Smooth muscle cell of the brain vasculature (primary cell): ENCODE results near the gene ROBO1.
"Not testable (repeated sequence)": the region's sequence is repeated elsewhere in the genome, so short reads cannot be mapped to it uniquely, and the experiment has no call there.

Experiments
- DNase-seq: peaks from one replicate; pipeline ENCODE4 v3.0.0-alpha.2; 2012; ENCODE audit warnings: low read depth, low spot score

The ROBO1 gene

GRCh38 chr3:79378064-79378463, 389.7 kb downstream of the ROBO1 start:
- no peak for DNase-seq

DNA sequence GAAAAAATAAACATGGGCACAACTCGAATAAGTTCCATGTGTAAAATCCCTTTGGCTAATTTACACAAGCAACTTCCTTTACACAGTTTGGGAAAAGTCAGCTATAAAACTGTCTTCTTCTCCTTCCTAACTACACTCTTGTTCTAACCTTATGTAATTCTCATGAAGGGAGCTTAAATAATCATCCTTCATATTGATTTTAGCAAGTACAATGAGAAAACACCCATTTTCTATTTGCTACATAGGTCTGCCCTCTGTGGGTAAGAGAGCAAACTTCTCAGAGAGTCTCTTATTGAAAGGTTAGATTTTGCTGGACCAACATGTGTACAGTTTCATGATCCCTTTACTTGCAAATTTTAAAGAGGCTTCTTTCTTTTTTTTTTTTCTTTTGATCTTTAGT, 398.5 kb downstream of the ROBO1 start:
- DNase-seq = no peak

DNA sequence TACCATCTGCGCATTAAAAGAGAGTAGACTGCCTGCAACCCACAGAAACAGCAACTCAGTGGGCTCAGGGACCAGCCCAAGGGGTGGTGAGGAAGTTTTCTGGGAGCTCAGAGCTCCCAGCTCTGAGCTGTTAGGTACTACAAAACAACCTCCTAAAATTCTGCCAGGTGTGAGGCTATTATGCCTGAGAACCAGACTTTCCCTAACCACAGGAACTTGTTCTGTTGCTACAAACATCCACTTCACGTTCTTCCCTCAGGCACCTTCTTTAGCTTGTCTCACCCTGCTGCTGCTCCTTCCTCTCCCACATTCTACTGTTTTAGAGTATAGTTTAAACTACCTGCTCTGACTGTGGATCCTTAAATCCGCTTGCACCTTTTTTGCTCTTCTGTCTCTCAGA, 399.4 kb downstream of the ROBO1 start:
- no peak for DNase-seq

DNA sequence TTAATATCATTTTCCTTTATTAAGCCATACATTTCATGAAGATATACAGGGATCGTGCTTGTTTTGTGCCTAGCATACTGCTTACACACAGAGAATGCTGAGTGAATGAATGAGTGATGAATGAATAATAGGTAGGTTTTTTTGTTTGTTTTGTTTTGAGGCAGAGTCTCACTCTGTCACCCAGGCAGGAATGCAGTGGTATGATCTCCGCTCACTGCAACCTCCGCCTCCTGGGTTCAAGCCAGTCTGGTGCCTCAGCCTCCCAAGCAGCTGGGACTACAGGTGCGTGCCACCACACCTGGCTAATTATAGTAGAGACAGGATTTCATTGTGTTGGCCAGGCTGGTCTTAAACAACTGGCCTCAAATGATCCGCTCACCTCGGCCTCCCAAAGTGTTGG, 400.0 kb downstream of the ROBO1 start:
- no peak for DNase-seq

- no peak for DNase-seq
Observed at GRCh38 chr3:79367066-79367465, 400.7 kb downstream of the ROBO1 start.

- DNase-seq = no peak
Observed at GRCh38 chr3:79366414-79366813, 401.4 kb downstream of the ROBO1 start.

DNA sequence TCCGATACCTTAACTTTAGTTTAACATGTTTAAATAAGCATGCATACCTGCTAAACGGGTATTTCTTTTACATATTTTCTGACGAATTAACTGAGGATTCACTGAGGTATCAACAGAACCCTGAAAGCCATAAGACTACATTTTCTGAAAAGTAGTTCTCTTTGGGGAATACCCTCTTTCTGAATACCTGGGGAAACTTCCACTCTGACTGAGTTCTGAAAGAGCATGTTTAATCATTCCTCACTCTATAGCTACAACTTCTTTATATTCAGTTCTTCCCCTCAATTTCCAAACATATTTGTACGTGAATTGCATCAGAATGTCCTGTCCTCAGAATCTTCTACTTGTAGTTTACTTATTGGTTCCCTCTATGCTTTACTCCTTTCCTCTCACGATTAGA, 403.0 kb downstream of the ROBO1 start:
- no peak for DNase-seq

GRCh38 chr3:79362571-79363270, 405.1 kb downstream of the ROBO1 start:
- DNase-seq = no peak

DNA sequence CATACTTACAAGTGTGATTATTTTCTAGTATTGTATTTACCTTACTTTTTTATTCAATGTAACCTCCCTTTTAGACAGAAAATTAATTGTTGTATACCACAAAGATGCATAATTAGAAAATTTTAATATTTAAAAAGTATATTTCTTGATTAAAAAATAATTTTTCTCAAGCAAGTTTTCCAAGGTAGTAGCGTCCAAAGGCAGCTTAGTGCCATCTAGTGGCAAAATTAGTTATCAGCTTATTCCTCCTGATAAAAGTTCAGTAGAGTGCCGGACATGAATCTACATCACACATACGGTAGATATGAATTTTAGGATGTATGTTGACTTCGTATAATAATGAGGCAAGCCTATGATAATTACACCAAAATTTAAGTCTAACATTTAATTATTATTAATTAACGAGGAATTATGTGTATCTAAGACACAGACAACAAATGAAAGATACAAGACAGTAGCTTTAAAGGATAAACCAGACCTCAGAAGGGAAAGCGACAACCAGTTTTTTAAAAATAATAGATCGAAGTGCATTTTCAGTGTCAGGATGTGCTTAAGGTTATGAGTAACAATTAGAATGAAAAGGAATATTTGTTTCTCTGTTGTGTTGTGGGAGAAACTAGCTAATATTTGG, 405.9 kb downstream of the ROBO1 start:
- no peak for DNase-seq

- no peak for DNase-seq
Observed at GRCh38 chr3:79358327-79358726, 409.5 kb downstream of the ROBO1 start.

DNA sequence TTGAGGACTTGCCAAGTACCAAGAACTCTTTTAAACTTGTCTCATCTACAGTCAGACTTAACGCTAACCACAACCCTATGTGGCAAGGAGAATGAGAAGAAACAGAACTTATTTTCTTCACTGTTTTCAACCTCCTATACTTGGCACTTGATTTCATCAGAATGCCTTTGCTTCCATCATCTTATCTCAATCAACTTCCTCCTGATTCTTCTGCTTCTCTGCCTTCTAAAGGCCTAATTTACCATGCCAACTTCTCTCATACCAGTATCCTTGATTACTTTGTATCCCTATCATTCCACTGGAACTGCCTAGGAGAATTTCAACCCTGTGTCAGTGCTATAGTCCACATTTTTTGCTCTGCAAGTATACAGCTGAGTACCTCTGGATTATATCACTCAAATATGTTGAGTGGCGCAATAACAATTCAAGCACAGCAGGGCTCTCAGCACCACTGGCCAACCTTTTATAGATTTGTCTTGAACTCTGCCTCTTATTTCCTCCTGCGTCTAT, 413.6 kb downstream of the ROBO1 start:
- DNase-seq = no peak

DNA sequence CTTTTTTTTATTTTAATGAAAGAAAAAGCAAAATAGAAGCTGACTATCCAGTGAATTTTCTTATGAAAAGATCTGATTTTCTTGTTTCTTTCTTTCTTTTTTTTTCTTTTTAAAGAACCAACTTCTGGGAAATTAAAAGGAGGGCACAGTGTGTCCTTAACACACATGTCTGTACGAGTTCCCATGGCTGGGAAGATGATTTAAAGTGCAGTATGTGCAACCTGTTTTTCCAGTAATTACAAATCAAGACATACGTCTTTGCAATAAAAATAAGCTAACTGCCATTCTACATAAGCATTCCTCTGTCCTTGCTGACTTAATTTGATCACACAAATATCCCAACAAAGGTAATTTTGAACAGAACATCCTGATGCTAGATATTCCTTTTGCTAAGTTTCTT, 416.1 kb downstream of the ROBO1 start:
- DNase-seq = no peak

DNA sequence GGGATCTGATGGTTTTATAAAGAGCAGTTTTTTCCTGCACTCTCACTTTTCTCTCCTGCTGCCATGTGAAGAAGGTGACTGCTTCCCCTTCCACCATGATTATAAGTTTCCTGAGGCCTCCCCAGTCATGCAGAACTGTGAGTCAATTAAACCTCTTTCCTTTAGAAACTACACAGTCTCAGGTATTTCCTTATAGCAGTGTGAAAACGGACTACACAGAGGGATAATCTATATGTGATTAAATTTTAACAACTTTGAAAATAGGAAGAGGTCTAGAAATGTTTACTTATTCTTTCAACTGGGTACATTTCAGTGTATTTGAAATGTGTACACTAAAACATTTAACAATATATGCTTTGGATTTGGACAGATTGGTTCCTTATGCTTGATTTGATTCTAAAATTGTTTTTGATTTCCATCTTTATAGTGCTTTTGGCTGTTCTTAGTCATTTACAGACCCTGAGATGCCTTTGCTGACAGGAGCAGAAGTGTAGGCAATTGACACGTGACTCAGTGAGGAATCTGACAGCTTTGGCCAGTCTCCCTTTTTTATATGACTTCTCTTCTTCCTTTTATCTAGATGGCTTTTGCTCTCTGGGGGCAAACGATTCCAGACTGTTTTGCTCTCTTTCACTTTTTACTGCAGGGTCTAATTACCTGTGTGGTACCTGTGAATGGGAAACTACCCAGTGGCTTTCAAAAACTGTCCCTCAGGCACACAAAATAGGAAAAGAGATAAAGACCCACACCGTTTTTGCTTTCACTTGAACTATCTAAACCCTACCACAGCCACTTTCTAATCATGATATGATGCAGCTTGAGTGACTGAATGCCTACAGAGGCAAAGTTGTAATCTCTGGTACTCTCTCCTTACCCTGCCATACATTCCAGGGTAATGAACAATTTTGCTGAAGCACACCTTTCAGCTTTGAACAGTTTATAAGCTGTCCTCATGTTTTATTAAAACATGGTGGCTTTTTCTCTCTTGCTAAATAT, 422.6 kb downstream of the ROBO1 start:
- DNase-seq = no peak

- no peak for DNase-seq
Observed at GRCh38 chr3:79341961-79342360, 425.8 kb downstream of the ROBO1 start.

- no peak for DNase-seq
Observed at GRCh38 chr3:79339846-79340245, 428.0 kb downstream of the ROBO1 start.

- DNase-seq = no peak
Observed at GRCh38 chr3:79337798-79338197, 430.0 kb downstream of the ROBO1 start.

- no peak for DNase-seq
Observed at GRCh38 chr3:79329154-79329553, 438.6 kb downstream of the ROBO1 start.

- no peak for DNase-seq
Observed at GRCh38 chr3:79326642-79327041, 441.2 kb downstream of the ROBO1 start.

GRCh38 chr3:79325833-79326383, 441.9 kb downstream of the ROBO1 start:
- not testable (repeated sequence) for DNase-seq

GRCh38 chr3:79317551-79318518, 450.0 kb downstream of the ROBO1 start:
- no peak for DNase-seq

DNA sequence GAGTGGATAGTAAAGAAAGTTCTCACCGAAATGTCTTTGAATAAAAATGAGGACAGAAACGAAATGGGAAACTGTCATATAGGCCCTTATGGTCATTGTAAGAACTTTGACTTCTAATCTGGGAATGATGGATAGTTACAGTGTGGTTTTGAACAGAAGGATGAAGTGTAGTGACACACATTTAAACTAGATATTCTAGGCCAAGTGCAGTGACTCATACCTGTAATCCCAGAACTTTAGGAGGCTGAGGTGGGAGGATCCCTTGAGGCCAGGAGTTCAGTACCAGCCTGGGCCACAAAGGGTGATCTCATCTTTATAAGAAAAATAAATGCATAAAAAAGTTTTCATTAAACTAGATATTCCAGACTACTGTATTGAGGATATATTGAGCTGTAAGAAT, 452.8 kb downstream of the ROBO1 start:
- no peak for DNase-seq
